GM04504 (cell line): ENCODE data around the gene ACTR1B.
"Not testable (repeated sequence)": the region's sequence is repeated elsewhere in the genome, so short reads cannot be mapped to it uniquely, and the experiment has no call there.

Experiments used
- DNase-seq: peaks from one replicate; pipeline ENCODE4 v3.0.0-alpha.2; 2012; ENCODE audit warnings: low read depth

ACTR1B gene

DNA sequence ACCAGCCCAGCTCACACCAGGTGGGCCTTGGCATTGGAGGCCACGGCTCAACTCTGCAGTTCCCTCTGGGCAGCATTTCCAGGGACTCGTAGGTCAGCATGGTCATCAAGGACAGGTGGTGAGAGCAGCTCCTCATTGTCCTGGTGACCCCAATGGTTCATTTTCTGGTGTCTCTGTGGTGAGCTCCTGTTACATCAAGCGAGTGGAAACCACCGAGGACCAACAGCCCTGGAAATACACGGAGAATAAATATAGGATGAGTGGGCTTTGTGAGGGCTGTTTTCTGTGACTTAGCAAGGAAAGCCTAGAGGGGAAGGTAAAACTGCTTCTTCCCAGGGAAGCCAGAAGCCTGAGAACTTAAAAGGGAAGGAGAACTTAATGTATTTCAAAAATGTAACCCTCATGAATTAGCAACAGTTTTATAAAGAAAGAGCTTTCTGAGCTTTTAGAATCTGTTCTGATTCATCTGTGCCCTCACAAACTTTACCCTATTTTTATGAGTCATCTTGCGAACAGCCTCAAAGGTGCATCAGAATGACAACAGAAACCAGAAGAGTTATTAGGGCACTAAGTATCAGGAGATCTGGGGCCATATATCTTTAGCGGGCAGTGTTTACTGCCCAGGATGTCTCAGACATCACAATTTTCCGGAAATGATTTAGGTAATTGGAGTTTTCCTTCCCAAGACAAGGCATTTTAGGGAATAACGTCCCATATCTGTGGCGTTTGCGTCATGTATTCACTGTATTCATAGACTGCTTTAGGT is 24.4 kb upstream of the ACTR1B start:
- DNase-seq: no peak

- DNase-seq: not testable (repeated sequence)
Observed at GRCh38 chr2:97687235-97687634, 23.4 kb upstream of the ACTR1B start.

DNA sequence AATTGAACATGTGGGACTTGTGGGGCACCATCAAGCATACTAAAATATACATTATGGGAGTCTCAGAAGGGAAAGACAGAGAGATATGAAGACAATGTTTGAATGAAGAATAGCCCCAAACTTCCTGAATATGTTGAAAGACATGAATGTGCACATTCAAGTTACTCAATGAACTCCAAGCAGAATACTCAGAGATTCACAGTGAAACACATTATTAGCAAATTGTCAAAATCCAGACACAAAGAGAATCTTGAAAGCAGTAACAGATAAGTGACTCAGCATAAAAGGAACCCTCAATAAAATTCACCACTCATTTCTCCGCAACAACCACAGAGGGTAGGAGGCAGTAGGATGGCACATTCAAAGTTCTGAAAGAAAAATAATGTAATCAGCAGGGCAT is 14.5 kb upstream of the ACTR1B start:
- DNase-seq: no peak

DNA sequence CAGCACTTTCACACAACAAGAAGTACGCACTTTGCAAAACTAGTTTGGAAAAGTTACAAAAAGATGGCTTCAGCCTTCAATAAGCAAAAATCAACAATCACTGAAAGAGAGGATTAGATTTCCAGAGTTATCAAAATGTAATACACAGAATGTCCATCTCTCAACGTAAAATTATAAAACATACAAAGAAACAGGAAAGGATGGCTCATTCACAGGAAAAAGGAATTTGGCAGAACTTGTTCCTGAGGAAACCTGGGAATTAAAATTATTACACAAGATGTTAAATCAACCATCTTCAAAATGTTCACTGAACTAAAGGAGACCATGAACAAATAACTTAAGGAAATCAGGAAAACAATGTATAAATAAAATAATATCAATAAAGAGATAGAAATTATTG is 13.6 kb upstream of the ACTR1B start:
- DNase-seq: no peak

DNA sequence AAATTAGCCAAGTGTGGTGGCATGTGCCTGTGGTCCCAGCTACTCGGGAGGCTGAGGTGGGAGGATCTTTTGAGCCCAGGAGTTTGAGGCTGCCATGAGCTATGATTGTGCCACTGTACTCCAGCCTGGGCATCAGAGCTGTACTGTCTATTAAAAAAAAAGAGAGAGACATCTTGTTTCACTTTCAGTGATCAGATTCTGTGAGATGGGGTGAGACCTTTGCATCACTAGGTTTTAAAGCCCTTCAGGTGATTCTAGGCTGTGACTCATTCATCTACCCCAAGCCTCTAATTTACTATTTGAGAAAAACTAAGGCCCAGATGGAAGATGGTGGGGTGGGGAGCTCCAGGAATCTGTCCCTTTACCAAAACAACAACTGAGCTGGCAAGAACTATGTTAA is 12.8 kb upstream of the ACTR1B start:
- DNase-seq: no peak

DNA sequence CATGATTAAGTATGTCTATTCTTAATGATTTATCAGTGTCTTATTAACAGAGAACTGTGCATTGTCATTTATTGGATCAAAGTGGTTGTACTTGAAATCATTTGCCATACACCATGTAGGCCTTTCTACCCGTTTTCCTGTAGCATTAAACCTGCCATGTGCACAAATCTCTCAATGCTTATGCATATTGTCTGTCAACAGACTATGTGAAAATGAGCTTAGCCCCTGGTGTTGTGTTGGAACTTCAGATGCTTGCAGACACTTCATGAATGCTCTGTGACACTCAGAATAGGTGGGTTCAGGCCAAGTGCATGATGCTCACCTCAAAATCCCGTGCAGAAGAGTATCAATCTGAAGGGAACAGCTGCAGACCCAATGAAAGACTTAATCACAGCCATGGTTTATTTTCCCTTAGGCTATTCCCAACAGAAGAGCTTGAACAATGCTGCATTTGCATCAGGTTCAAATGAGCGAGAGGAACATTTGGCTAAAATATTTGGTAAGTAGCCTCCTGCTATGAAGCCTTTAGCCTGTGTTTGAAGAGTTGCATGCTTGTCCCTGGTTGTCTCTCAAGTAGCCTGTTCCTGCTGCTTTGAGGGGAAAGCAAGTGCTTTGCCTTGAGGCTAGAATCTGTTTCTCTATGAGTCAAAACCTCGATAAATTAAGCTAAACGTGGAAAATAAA is 11.7 kb upstream of the ACTR1B start:
- no peak for DNase-seq

- DNase-seq: no peak
Observed at GRCh38 chr2:97673915-97674283, 10.1 kb upstream of the ACTR1B start.

DNA sequence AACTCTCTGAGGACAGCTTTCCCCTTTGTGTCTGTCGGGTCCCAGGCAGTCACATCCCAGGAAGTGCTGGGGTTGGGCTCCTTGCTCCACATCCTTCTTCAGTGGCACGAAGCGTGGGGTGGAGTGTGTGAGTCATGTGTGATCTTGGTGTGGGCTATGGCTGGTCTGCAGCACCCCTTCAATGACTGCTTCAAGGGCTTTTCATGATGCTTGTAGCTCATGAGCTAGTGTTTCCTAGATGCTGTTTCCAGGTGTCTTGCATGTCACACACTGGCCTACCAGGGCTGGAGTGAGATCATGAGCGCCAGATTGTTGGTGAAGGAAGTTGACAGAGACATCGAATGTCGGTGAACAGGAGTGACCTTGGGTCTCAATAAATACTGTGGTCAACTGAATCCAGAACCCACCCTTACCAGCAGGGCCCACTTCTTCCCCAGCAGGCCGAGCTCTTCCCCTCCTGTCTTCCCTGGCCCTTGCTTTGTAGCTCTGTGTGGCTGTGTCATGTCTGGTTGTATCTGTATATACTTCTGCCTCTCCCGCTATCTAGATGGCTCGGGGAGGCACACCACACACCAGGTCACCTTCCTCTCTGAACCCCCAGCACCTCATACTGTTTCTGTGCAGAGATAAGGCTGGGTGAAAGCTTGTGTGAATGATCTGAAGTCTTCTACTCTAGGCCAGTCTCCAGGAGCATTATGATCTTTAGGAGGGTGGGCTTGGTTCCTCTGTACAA is 9.5 kb upstream of the ACTR1B start:
- DNase-seq: no peak

- not testable (repeated sequence) for DNase-seq
Observed at GRCh38 chr2:97672606-97673140, 8.8 kb upstream of the ACTR1B start.

GRCh38 chr2:97671526-97671925 is 7.7 kb upstream of the ACTR1B start:
- no peak for DNase-seq

DNA sequence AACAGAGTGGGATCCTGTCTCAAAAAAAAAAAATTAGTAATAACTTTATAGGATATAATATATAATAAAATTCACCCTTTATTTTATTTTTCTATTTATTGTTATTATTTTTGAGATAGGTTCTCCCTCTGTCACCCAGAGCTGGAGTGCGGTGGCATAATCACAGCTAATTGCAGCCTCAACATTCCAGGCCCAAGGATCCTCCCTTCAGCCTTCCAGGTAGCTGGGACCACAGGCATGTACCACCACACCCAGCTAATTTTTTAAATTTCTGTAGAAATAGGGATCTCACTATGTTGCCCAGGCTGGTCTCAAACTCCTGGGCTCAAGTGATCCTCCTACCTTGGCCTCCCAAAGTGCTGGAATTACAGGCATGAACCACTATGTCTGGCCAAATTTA is 6.6 kb upstream of the ACTR1B start:
- DNase-seq: no peak

- DNase-seq: no peak
Observed at GRCh38 chr2:97669448-97669847, 5.6 kb upstream of the ACTR1B start, which contains the start of gene C2orf92. Gene C2orf92 (plus strand): TSS chr2:97669713. CDS start chr2:97669789, 76 bp downstream.

DNA sequence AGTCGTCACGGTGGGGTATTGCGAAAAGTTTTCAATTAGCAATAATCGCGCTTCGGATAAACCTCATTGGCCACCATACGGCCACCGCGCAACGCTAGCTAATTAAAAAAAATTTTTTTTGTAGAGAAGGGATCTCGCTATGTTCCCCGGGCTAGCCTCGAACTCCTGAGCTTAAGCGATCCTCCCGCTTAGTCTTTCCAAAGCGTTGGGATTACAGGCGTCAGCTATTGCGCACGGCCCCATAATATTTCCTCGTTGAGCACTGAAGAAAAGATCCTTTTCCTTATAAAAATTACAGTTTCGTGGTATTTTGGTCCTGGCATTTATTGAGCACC is 759 bp upstream of the ACTR1B start:
- no peak for DNase-seq

DNA sequence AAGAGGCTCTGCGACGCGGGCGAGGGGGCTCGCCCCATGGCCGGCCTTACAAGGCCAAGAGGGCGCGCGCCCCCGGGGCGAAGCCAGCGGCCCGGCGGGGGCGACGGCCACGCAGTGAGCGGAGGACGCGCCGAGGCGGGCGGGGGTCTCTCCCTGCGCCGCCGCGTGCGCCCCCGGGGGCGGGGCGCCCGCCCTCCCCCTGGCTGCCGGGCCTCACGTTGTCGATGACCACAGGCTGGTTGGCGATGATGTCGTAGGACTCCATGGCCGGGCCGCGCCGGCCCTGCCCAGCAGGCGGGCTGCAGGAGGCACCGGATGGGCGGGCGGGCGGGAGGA is 250 bp downstream of the ACTR1B start:
- no peak for DNase-seq

DNA sequence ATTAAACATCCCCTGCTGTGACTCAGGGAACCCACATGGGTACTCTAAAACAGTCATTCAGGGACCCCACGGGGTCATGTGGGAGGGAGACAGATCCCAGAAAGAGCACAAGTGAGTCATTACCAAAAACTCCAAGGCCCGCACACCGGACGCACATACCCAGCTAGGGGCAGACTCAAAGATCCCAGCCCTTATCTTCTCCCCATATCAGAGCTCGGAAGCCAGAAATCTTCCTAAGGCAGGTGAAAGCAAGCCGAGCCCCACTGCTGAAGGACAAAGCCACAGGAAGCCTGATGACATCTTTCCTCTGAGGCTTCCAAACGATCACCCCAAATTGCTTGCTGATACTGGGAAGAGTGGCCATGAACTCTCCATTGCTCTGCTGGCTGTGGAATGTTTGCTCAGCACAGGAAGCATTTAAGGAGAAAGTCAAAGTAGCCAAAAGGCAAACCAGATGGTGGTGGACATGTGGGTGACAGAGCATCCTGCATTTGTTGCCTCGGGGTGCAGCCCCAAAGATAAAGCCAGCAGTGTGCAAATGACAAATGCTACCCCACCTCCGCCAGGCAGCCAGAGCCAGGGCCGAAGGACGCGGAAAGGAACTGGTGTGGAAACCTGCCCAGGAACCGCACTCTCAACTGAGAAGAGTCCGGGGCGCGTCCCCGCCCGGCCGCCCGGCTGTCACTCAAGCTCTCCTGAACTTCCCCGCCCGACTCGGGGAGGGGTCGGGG is 784 bp downstream of the ACTR1B start:
- DNase-seq: peak; percentile 66

DNA sequence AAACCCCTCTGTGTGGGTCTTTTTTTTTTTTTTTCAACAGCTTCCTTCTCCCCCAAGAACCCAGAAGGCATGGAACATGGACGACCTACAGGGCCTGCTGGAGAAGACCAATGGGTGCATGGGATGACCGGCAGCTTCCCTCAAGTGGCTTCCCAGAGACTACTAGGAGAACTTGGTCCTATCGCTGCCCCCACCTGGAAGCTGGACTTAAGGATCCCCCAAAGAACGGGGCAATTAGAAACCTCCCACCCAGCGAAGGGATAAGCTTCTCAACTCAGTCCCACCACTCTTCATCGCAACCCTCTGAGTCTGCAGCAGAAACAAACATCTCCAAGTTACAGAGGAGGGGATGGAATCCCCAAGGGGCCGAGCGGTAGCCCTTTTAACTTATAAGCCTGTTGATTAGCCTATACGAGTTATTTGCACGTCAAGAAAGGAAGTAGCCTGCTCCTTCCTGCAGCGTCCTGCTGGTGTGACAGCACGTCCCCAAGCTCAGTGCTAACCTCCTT is 1.4 kb downstream of the ACTR1B start:
- no peak for DNase-seq

- DNase-seq: no peak
Observed at GRCh38 chr2:97661927-97662326, 1.9 kb downstream of the ACTR1B start.

- no peak for DNase-seq
Observed at GRCh38 chr2:97660775-97661389, 3.0 kb downstream of the ACTR1B start.

DNA sequence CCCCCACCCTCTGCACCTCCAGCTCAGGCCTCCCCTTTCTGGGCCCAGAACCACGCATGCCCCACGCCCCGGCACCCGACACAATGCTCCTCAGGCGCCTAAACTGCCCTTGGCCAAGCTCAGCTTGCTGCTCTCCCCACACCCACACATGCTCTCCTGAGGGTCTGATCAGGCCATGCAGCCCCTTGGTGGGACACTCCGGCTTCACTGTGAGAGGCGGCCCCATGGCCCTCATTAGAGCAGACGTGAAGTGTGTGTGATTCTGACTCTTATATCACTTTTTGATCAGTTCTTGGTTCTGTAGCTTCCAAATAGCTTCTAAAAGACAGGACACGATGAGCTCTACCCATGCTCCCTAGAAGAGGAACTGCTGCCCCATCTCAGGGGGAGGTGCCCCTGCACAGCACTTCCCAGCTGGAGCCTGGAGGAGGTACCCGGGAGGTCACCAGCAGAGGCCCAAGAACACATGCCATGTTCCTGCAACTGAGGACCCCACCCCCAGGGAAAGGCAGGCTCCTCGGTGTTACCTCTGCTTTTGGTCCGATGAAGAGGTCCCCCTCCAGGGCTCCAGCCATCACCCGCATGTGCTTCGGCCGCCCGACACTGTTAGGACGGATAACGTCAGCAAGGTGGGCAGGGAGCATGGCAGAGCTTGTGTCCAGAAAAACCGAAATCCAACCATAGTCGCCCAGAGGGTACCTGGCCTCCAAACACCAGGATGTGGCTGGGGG is 3.6 kb downstream of the ACTR1B start:
- DNase-seq: no peak

DNA sequence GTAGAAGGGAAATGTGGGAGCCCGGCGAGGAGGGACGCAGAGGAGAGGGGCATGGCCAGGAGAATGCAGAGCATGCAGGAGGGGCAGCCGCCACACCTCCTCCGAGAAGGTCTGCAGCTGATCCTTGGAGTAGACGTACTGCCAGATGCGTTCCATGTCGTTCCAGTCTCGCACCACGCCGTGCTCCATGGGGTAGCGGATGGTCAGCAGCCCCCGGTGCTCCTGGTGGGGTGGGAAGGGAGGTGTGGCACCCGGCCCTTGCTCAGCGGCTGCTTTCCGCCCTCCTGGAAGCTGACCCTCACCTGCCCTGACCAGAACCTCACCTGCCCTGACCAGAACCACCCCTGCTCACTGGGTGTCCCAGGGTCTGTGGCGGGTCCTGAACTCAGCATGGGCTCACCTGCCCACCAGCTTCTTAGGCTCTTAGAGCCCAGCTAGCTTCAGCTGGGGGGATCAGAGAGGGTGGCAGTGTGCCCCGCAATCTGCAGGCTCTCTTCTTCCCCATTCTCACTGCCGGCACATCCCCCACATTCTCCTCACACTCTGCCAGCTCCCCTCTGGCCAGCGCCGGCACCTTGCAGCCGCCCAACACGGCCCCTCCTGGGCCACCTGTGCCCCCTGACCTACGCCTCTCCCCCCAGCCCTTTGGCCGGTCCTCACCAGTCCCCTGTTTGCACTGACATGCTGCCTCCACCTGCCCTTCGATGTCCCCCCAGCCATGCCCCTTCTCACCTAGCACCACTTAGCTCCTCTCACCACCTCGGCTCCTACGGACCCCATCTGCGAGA is 4.4 kb downstream of the ACTR1B start:
- DNase-seq: no peak
